Keratinocyte (primary cell): ENCODE measurements around the gene PGAM4. TPM values are rescaled to one million over a fixed set of nuclear protein-coding genes. Genes with fewer than 3 reads are reported as not detected.

Experiments
- DNase-seq: peaks from one replicate; pipeline ENCODE4 v3.0.0-alpha.2; 2011; ENCODE audit warnings: low read depth, missing footprints, low spot score
- FAIRE-seq: peaks from 2 replicates; lab custom pipeline; 2011; peaks lifted over from hg19 to GRCh38; lab: Jason Lieb, UNC
- H2AFZ ChIP-seq: 2 replicates; pipeline ENCODE4 v1.6.0; 2012; ENCODE audit warnings: low read length, control low read depth, inconsistent platforms; ENCODE audit not compliant: control insufficient read depth
- H3K27ac ChIP-seq: 2 replicates; pipeline ENCODE4 v1.5.1; 2011; ENCODE audit warnings: low read length; ENCODE audit not compliant: control insufficient read depth, insufficient read depth
- H3K27me3 ChIP-seq: 3 replicates; pipeline ENCODE4 v1.6.0; 2011; ENCODE audit warnings: low read length; ENCODE audit not compliant: control insufficient read depth, insufficient read depth; ENCODE audit errors: extremely low read depth
- H3K36me3 ChIP-seq, 2 experiments: 2 replicates in 1 of 2; 3 replicates in 1 of 2; pipeline ENCODE4 v1.5.1; 2011; ENCODE audit warnings: low read length in 2 of 2, mild to moderate bottlenecking in 1 of 2; ENCODE audit not compliant: control insufficient read depth in 2 of 2, insufficient read depth in 2 of 2; ENCODE audit errors: extremely low read depth in 1 of 2
- H3K4me1 ChIP-seq: 3 replicates; pipeline ENCODE4 v1.5.1; 2011; ENCODE audit warnings: low read length; ENCODE audit not compliant: control insufficient read depth, insufficient read depth; ENCODE audit errors: extremely low read depth
- H3K4me2 ChIP-seq: 3 replicates; pipeline ENCODE4 v1.6.0; 2011; ENCODE audit warnings: low read depth, low read length; ENCODE audit not compliant: control insufficient read depth, insufficient read depth; ENCODE audit errors: extremely low read depth
- H3K4me3 ChIP-seq, 3 experiments: fragments of 200-600 bp in 1 of 3; sonication (generic) in 1 of 3; 2 replicates in 2 of 3; 3 replicates in 1 of 3; pipeline ENCODE4 v1.5.1; 2011 to 2016; ENCODE audit warnings: low read length in 3 of 3, mild to moderate bottlenecking in 3 of 3, control low read depth in 2 of 3, inconsistent platforms in 1 of 3, low read depth in 1 of 3, mixed read lengths in 1 of 3, mixed run types in 1 of 3, moderate library complexity in 1 of 3; ENCODE audit not compliant: control insufficient read depth in 2 of 3, insufficient read depth in 2 of 3; ENCODE audit errors: extremely low read depth in 1 of 3
- H3K79me2 ChIP-seq: 2 replicates; pipeline ENCODE4 v1.6.0; 2012; ENCODE audit warnings: low read length; ENCODE audit not compliant: control insufficient read depth, insufficient read depth
- H3K9ac ChIP-seq: 3 replicates; pipeline ENCODE4 v1.6.0; 2011; ENCODE audit warnings: low read length; ENCODE audit not compliant: control insufficient read depth, insufficient read depth; ENCODE audit errors: extremely low read depth
- H3K9me1 ChIP-seq: 3 replicates; pipeline ENCODE4 v1.6.0; 2011; ENCODE audit warnings: low read length; ENCODE audit not compliant: control insufficient read depth, insufficient read depth; ENCODE audit errors: extremely low read depth
- H3K9me3 ChIP-seq: 2 replicates; pipeline ENCODE4 v1.5.1; 2012; ENCODE audit warnings: low read depth, low read length; ENCODE audit not compliant: control insufficient read depth
- H4K20me1 ChIP-seq: 3 replicates; pipeline ENCODE4 v1.6.0; 2011; ENCODE audit warnings: low read length; ENCODE audit not compliant: control insufficient read depth, insufficient read depth; ENCODE audit errors: extremely low read depth
- CTCF ChIP-seq, 3 experiments: IDR thresholded peaks in 1 of 3; conservative IDR thresholded peaks in 1 of 3; optimal IDR thresholded peaks in 1 of 3; 2 replicates in 2 of 3; 3 replicates in 1 of 3; pipeline versions ENCODE3 to v1.5.1; 2011; ENCODE audit warnings: low read length in 3 of 3, mild to moderate bottlenecking in 3 of 3, moderate library complexity in 2 of 3, control low read depth in 1 of 3, inconsistent platforms in 1 of 3; ENCODE audit not compliant: insufficient read depth in 2 of 3; ENCODE audit errors: extremely low read depth in 1 of 3
- EZH2 ChIP-seq: IDR thresholded peaks from one replicate; pipeline ENCODE4 v1.6.1; 2012; ENCODE audit warnings: inconsistent platforms, mild to moderate bottlenecking, low read length, moderate library complexity
- dilution Hi-C: fragments of 300-500 bp; cut with MboI; formaldehyde crosslinking; loops from one replicate; pipeline ENCODE4 v1.7.0; 2020; ENCODE audit warnings: low sequenced_read_pairs; ENCODE audit not compliant: extremely low pct_ligation_motif_present
- polyA plus RNA-seq, 5 experiments: library from polyadenylated mRNA; depleted of rRNA in 3 of 5; stranded (reverse) in 3 of 5; stranded (forward) in 1 of 5; unstranded in 1 of 5; fragments of >200 nt; gene quantifications; 1 replicate in 1 of 5; 2 replicates in 3 of 5; 3 replicates in 1 of 5; pipeline versions ENCODE4 v1.2.1 to v1.2.3, GENCODE V29; 2011 to 2012; ENCODE audit warnings: missing spikeins in 2 of 5, low read depth in 1 of 5, low replicate concordance in 1 of 5

The PGAM4 gene
- polyA plus RNA-seq, 1 donor (not counting 4 experiments of a cell fraction or from before 2014, with no cell fraction given), result 0.18 TPM

DNA sequence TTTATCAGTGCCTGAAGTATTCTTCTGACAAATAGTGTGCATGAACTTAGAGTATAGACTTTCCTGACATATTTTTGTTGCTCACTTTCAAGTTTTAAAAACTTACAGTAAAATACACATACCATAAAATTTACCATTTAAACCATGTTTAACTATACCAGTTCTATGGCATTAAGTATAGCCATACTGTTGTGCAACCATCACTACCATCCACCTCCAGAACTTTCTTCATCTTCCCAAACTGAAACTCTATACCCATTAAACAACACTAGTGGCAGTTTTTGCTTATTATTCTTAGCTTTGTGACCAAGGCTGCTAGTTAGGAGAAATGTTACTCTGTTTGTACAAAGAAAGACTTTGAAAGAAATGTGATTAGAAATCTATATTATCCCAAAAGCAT lies 33.1 kb downstream of the PGAM4 start:
- Histone ChIP-seq H3K9ac (no peak overlapping the region), H3K4me1 (no peaks in the 10 kb centered on the region), H3K79me2 (no peaks in the 10 kb centered on the region), H3K9me1 (no peaks in the 10 kb centered on the region), H3K4me2 (no peak overlapping the region), H3K9me3 (no peaks in the 10 kb centered on the region), H2AFZ (no peak overlapping the region), H3K36me3 (no peaks in the 10 kb centered on the region), H3K4me3 (no peak overlapping the region), H3K27me3 (no peaks in the 10 kb centered on the region), H4K20me1 (no peaks in the 10 kb centered on the region), H3K27ac (no peak overlapping the region)
- FAIRE-seq, result no peak
- no peak for DNase-seq
- no peak for TF ChIP-seq EZH2
- TF ChIP-seq CTCF (optimal IDR thresholded peaks at IDR 0.05 in 1 of 3, IDR thresholded peaks at IDR 0.05 in 1 of 3, conservative IDR thresholded peaks at IDR 0.05 in 1 of 3; ENCODE audit: extremely low read depth in 1 of 3, insufficient read depth in 2 of 3, low read length in 3 of 3), result no peak
- dilution Hi-C loops, result no loop called here

DNA sequence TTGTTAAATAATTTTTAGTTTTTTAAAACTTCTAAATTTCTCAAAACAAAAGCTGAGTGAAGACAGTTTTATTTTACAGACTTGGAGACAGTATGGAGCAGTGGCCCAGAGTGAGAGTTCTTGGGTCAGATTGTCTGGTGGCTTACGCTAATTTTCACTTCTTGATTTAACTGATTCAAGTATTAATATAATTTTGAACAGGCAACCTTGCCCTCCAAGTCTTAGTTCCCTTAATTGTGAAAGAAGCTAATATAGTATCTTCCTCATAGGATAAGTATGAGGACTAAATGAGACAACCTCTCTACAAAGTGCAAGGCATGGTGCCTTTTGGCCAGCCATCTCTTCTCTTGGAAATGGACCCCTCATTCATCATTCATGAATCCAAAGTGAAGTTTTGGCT lies 33.6 kb downstream of the PGAM4 start:
- DNase-seq (no peak), FAIRE-seq (no peak)
- Histone ChIP-seq H2AFZ (no peak overlapping the region), H3K9me3 (no peaks in the 10 kb centered on the region), H3K4me1 (no peaks in the 10 kb centered on the region), H3K27ac (no peak overlapping the region), H3K9ac (no peak overlapping the region), H3K36me3 (no peaks in the 10 kb centered on the region), H3K9me1 (no peaks in the 10 kb centered on the region), H3K4me3 (no peak overlapping the region), H3K79me2 (no peaks in the 10 kb centered on the region), H4K20me1 (no peaks in the 10 kb centered on the region), H3K4me2 (no peak overlapping the region), H3K27me3 (no peaks in the 10 kb centered on the region)
- TF ChIP-seq EZH2 (no peak), CTCF (optimal IDR thresholded peaks at IDR 0.05 in 1 of 3, IDR thresholded peaks at IDR 0.05 in 1 of 3, conservative IDR thresholded peaks at IDR 0.05 in 1 of 3; ENCODE audit: extremely low read depth in 1 of 3, insufficient read depth in 2 of 3, low read length in 3 of 3) (no peak)
- dilution Hi-C loops, result no loop called here
